CD4-positive, alpha-beta T cell treated with Interleukin-10 for 1 hour (primary cell): Measurements from ENCODE around the gene SLC7A14.

Experiments used
- DNase-seq: peaks from one replicate; pipeline ENCODE4 v3.0.0-alpha.2; 2020

SLC7A14 gene

GRCh38 chr3:170531657-170532335 is 54.1 kb downstream of the SLC7A14 start:
- DNase-seq: no peak

GRCh38 chr3:170531054-170531453 is 54.8 kb downstream of the SLC7A14 start:
- no peak for DNase-seq

GRCh38 chr3:170529912-170530311 is 56.0 kb downstream of the SLC7A14 start:
- DNase-seq: no peak

GRCh38 chr3:170529346-170529745 is 56.5 kb downstream of the SLC7A14 start:
- DNase-seq: no peak

- DNase-seq: no peak
Measured at GRCh38 chr3:170528726-170529125, 57.1 kb downstream of the SLC7A14 start.

GRCh38 chr3:170524073-170524472 is 61.8 kb downstream of the SLC7A14 start:
- no peak for DNase-seq

GRCh38 chr3:170523248-170523647 is 62.6 kb downstream of the SLC7A14 start:
- DNase-seq: no peak

GRCh38 chr3:170522201-170522600 is 63.7 kb downstream of the SLC7A14 start:
- DNase-seq: no peak

GRCh38 chr3:170520996-170521395 is 64.9 kb downstream of the SLC7A14 start:
- DNase-seq: no peak

- no peak for DNase-seq
Measured at GRCh38 chr3:170517242-170517945, 68.5 kb downstream of the SLC7A14 start.

GRCh38 chr3:170513642-170514041 is 72.2 kb downstream of the SLC7A14 start:
- no peak for DNase-seq

- DNase-seq: no peak
Measured at GRCh38 chr3:170511371-170511770, 74.5 kb downstream of the SLC7A14 start.

GRCh38 chr3:170508839-170509238 is 77.0 kb downstream of the SLC7A14 start:
- DNase-seq: no peak

- no peak for DNase-seq
Measured at GRCh38 chr3:170508291-170508690, 77.6 kb downstream of the SLC7A14 start.

- no peak for DNase-seq
Measured at GRCh38 chr3:170507063-170507462, 78.8 kb downstream of the SLC7A14 start.

- no peak for DNase-seq
Measured at GRCh38 chr3:170506556-170506955, 79.3 kb downstream of the SLC7A14 start.

GRCh38 chr3:170502297-170502696 is 83.6 kb downstream of the SLC7A14 start:
- no peak for DNase-seq

GRCh38 chr3:170500995-170501394 is 84.9 kb downstream of the SLC7A14 start:
- no peak for DNase-seq

- no peak for DNase-seq
Measured at GRCh38 chr3:170500462-170500861, 85.4 kb downstream of the SLC7A14 start.

GRCh38 chr3:170499562-170500156 is 86.2 kb downstream of the SLC7A14 start:
- no peak for DNase-seq

- no peak for DNase-seq
Measured at GRCh38 chr3:170497207-170498095, 88.4 kb downstream of the SLC7A14 start.

GRCh38 chr3:170496868-170497140 is 89.1 kb downstream of the SLC7A14 start:
- DNase-seq: no peak
